ENCODE measurements around the gene S100A13. TPM values are rescaled to one million over a fixed set of nuclear protein-coding genes. Genes with fewer than 3 reads are reported as not detected.
A peak's percentile ranks its signal among the peaks of the same experiment; 100 is the strongest.

The S100A13 gene
- total RNA-seq, 2 donors from 2014 or later: 224 to 284 TPM

GRCh38 chr1:153578936-153579335 is 48.4 kb downstream of the S100A13 start:
- H3K9me3 ChIP-seq (ENCODE audit: control insufficient read depth, low read length): peaks cover 5% of the 10 kb centered on the region
- peaks cover 14% of the 10 kb centered on the region for H3K4me1 ChIP-seq (ENCODE audit: control insufficient read depth, insufficient read depth, low read length)
- Mint-ChIP-seq H3K36me3 (ENCODE audit: low read depth) (peaks cover 3% of the 10 kb centered on the region), H3K9me3 (peaks cover 20% of the 10 kb centered on the region), H3K4me3 (no peak overlapping the region), H3K27me3 (ENCODE audit: insufficient read depth) (no peaks in the 10 kb centered on the region), H3K4me1 (peaks cover 29% of the 10 kb centered on the region), H3K27ac (peak overlapping the region; percentile 95)
- no peak overlapping the region for H3K4me3 ChIP-seq (ENCODE audit: low read length)
- WGBS, 2 experiments (ENCODE audit: insufficient coverage in 1 of 2, insufficient read length in 1 of 2): 52 to 68% methylated on average over 3 of the region's 3 CpGs
- H3K27ac ChIP-seq (ENCODE audit: low read depth, low read length): peak overlapping the region; percentile 67
- peak; percentile 69 for DNase-seq
- peak overlapping the region; percentile 77 for H3K9ac ChIP-seq (ENCODE audit: extremely low read depth, low read length, poor library complexity, severe bottlenecking)
- no peaks in the 10 kb centered on the region for H3K36me3 ChIP-seq (ENCODE audit: control insufficient read depth, insufficient read depth, low read length)
- no peaks in the 10 kb centered on the region for H3K27me3 ChIP-seq (ENCODE audit: control insufficient read depth, insufficient read depth, low read length, poor library complexity, severe bottlenecking)
- TF ChIP-seq CTCF (conservative IDR thresholded peaks at IDR 0.05): no peak

- H3K27ac Mint-ChIP-seq: peak overlapping the region; percentile 95
- H3K27ac ChIP-seq (ENCODE audit: low read depth, low read length): peak overlapping the region; percentile 67
- H3K4me3 ChIP-seq (ENCODE audit: low read length): peak overlapping the region; percentile 6
- H3K27me3 Mint-ChIP-seq (ENCODE audit: insufficient read depth): no peaks in the 10 kb centered on the region
- H3K36me3 ChIP-seq (ENCODE audit: control insufficient read depth, insufficient read depth, low read length): no peaks in the 10 kb centered on the region
- H3K4me1 ChIP-seq (ENCODE audit: control insufficient read depth, insufficient read depth, low read length): peaks cover 13% of the 10 kb centered on the region
- H3K36me3 Mint-ChIP-seq (ENCODE audit: low read depth): peaks cover 3% of the 10 kb centered on the region
- TF ChIP-seq CTCF (conservative IDR thresholded peaks at IDR 0.05): no peak
- H3K27me3 ChIP-seq (ENCODE audit: control insufficient read depth, insufficient read depth, low read length, poor library complexity, severe bottlenecking): no peaks in the 10 kb centered on the region
- H3K9ac ChIP-seq (ENCODE audit: extremely low read depth, low read length, poor library complexity, severe bottlenecking): peak overlapping the region; percentile 77
- no peak overlapping the region for H3K4me3 Mint-ChIP-seq
- DNase-seq: no peak
- peaks cover 8% of the 10 kb centered on the region for H3K9me3 ChIP-seq (ENCODE audit: control insufficient read depth, low read length)
- peaks cover 27% of the 10 kb centered on the region for H3K4me1 Mint-ChIP-seq
- H3K9me3 Mint-ChIP-seq: peaks cover 24% of the 10 kb centered on the region
These were observed 48.8 kb downstream of the S100A13 start for GRCh38 chr1:153578490-153578889.

- Histone ChIP-seq H3K27me3 (ENCODE audit: control insufficient read depth, insufficient read depth, low read length, poor library complexity, severe bottlenecking) (no peaks in the 10 kb centered on the region), H3K36me3 (ENCODE audit: control insufficient read depth, insufficient read depth, low read length) (no peaks in the 10 kb centered on the region), H3K9me3 (ENCODE audit: control insufficient read depth, low read length) (peaks cover 8% of the 10 kb centered on the region), H3K4me1 (ENCODE audit: control insufficient read depth, insufficient read depth, low read length) (peaks cover 13% of the 10 kb centered on the region), H3K4me3 (ENCODE audit: low read length) (peak overlapping the region; percentile 39), H3K27ac (ENCODE audit: low read depth, low read length) (no peak overlapping the region), H3K9ac (ENCODE audit: extremely low read depth, low read length, poor library complexity, severe bottlenecking) (peak overlapping the region; percentile 77)
- peaks cover 3% of the 10 kb centered on the region for H3K36me3 Mint-ChIP-seq (ENCODE audit: low read depth)
- TF ChIP-seq CTCF (conservative IDR thresholded peaks at IDR 0.05): no peak
- no peaks in the 10 kb centered on the region for H3K27me3 Mint-ChIP-seq (ENCODE audit: insufficient read depth)
- H3K9me3 Mint-ChIP-seq: peaks cover 29% of the 10 kb centered on the region
- peaks cover 27% of the 10 kb centered on the region for H3K4me1 Mint-ChIP-seq
- no peak for DNase-seq
- H3K4me3 Mint-ChIP-seq: no peak overlapping the region
- peak overlapping the region; percentile 95 for H3K27ac Mint-ChIP-seq
- WGBS, 2 experiments (ENCODE audit: insufficient coverage in 1 of 2, insufficient read length in 1 of 2): 77 to 87% methylated on average over 3 to 9 of the region's 9 CpGs
These were observed 49.7 kb downstream of the S100A13 start for GRCh38 chr1:153577624-153578051.

Data from endodermal cell (in vitro differentiated cells).